DOHH2 (cell line): Measurements from ENCODE around the gene TUSC1.

Source experiments
- CTCF ChIP-seq: fragments of 200-600 bp; sonication (generic); IDR thresholded peaks from one replicate; pipeline ENCODE4 v1.5.1; 2014; ENCODE audit warnings: antibody characterized with exemption, mild to moderate bottlenecking, low read depth, low read length; ENCODE audit not compliant: poor library complexity, severe bottlenecking
- EZH2phosphoT487 ChIP-seq: fragments of 200-600 bp; sonication (generic); IDR thresholded peaks from 2 replicates; pipeline ENCODE4 v1.6.1; 2017; ENCODE audit warnings: borderline replicate concordance, mild to moderate bottlenecking, antibody characterized with exemption, low read length, moderate library complexity, mixed read lengths

- TF ChIP-seq CTCF (no peak), EZH2phosphoT487 (no peak)
These were observed 24.3 kb upstream of the TUSC1 start for GRCh38 chr9:25702536-25702935.
